Osteoblast (primary cell): ENCODE data around the gene SLC25A11. TPM values are rescaled to one million over a fixed set of nuclear protein-coding genes. Genes with fewer than 3 reads are reported as not detected.
A peak's percentile ranks its signal among the peaks of the same experiment; 100 is the strongest.
"Not testable (repeated sequence)": the region's sequence is repeated elsewhere in the genome, so short reads cannot be mapped to it uniquely, and the experiment has no call there.

Experiments used
- DNase-seq: peaks from one replicate; pipeline ENCODE4 v3.0.0; 2011; ENCODE audit warnings: low spot score, mixed read lengths; ENCODE audit not compliant: insufficient read length; ENCODE audit errors: missing footprints
- H2AFZ ChIP-seq: 2 replicates; pipeline ENCODE4 v1.6.0; 2011; ENCODE audit warnings: mild to moderate bottlenecking, low read length
- H3K27ac ChIP-seq: 2 replicates; pipeline ENCODE4 v1.5.1; 2011; ENCODE audit warnings: mild to moderate bottlenecking, low read depth, low read length, moderate library complexity
- H3K27me3 ChIP-seq: 2 replicates; pipeline ENCODE4 v1.6.0; 2012; ENCODE audit warnings: mild to moderate bottlenecking, control low read depth, inconsistent platforms, low read length, moderate library complexity; ENCODE audit not compliant: insufficient read depth
- H3K36me3 ChIP-seq: 2 replicates; pipeline ENCODE4 v1.5.1; 2011; ENCODE audit warnings: mild to moderate bottlenecking, low read length, control low read depth, moderate library complexity; ENCODE audit not compliant: insufficient read depth
- H3K4me1 ChIP-seq: 2 replicates; pipeline ENCODE4 v1.5.1; 2011; ENCODE audit warnings: mild to moderate bottlenecking, low read length, control low read depth, moderate library complexity; ENCODE audit not compliant: insufficient read depth
- H3K4me2 ChIP-seq: 2 replicates; pipeline ENCODE4 v1.6.0; 2011; ENCODE audit warnings: mild to moderate bottlenecking, low read length; ENCODE audit not compliant: insufficient read depth
- H3K4me3 ChIP-seq: fragments of 200-600 bp; sonication (generic); 3 replicates; pipeline ENCODE4 v1.5.1; 2012; ENCODE audit warnings: mild to moderate bottlenecking, low read length, inconsistent platforms; ENCODE audit not compliant: insufficient read depth
- H3K79me2 ChIP-seq: 2 replicates; pipeline ENCODE4 v1.6.0; 2012; ENCODE audit warnings: mild to moderate bottlenecking, low read length, control low read depth, inconsistent platforms; ENCODE audit not compliant: insufficient read depth
- H3K9me3 ChIP-seq: 2 replicates; pipeline ENCODE4 v1.5.1; 2011; ENCODE audit warnings: low read depth, low read length, control low read depth
- H4K20me1 ChIP-seq: 2 replicates; pipeline ENCODE4 v1.6.0; 2012; ENCODE audit warnings: mild to moderate bottlenecking, low read length, control low read depth; ENCODE audit not compliant: insufficient read depth
- CTCF ChIP-seq: IDR thresholded peaks from 2 replicates; pipeline ENCODE4 v1.5.1; 2011; ENCODE audit warnings: mild to moderate bottlenecking, low read depth, low read length, moderate library complexity; ENCODE audit errors: extremely low read depth
- total RNA-seq: library from RNA; depleted of rRNA; stranded (reverse); fragments of >200 nt; gene quantifications from 2 replicates; pipeline ENCODE4 v1.2.3, GENCODE V29; 2012

Gene SLC25A11
- total RNA-seq, 1 donor: 47.4 TPM

DNA sequence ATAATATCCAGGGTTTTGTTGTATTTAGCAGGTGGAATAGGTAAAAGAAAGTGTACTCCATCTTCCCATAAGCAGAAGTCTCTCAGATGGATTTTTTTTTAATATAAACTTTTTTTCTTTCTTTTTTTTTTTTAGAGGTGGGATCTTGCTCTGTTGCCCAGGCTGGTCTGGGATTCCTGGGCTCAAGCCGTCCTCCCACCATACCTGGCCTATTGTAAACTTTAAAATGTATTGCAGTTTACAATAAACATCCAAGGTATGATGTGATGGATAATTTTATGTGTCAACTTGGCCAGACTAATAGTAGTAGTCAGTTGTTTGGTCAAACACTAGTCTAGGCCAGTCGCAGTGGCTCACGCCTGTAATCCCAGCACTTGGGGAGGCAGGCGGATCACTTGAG lies 18.5 kb downstream of the SLC25A11 start:
- Histone ChIP-seq H3K27ac (no peak overlapping the region), H4K20me1 (no peaks in the 10 kb centered on the region), H3K36me3 (no peaks in the 10 kb centered on the region), H3K79me2 (no peaks in the 10 kb centered on the region), H3K4me3 (no peak overlapping the region), H3K4me1 (peaks cover 13% of the 10 kb centered on the region), H3K27me3 (no peaks in the 10 kb centered on the region), H3K9me3 (no peaks in the 10 kb centered on the region), H3K4me2 (no peak overlapping the region), H2AFZ (no peak overlapping the region)
- no peak for TF ChIP-seq CTCF
- DNase-seq: no peak

- no peak for TF ChIP-seq CTCF
- Histone ChIP-seq H3K4me1 (peaks cover 13% of the 10 kb centered on the region), H3K27me3 (no peaks in the 10 kb centered on the region), H3K4me3 (no peak overlapping the region), H2AFZ (no peak overlapping the region), H4K20me1 (no peaks in the 10 kb centered on the region), H3K9me3 (no peaks in the 10 kb centered on the region), H3K27ac (peak overlapping the region; percentile 24), H3K36me3 (no peaks in the 10 kb centered on the region), H3K4me2 (peak overlapping the region; percentile 40), H3K79me2 (no peaks in the 10 kb centered on the region)
- DNase-seq: no peak
Observed at GRCh38 chr17:4920351-4921048, 19.3 kb downstream of the SLC25A11 start.

GRCh38 chr17:4919511-4920047 lies 20.3 kb downstream of the SLC25A11 start:
- TF ChIP-seq CTCF: no peak
- H4K20me1 ChIP-seq: no peaks in the 10 kb centered on the region
- H2AFZ ChIP-seq: no peak overlapping the region
- peaks cover 13% of the 10 kb centered on the region for H3K4me1 ChIP-seq
- peak overlapping the region; percentile 9 for H3K4me2 ChIP-seq
- DNase-seq: no peak
- no peaks in the 10 kb centered on the region for H3K79me2 ChIP-seq
- no peaks in the 10 kb centered on the region for H3K36me3 ChIP-seq
- H3K27me3 ChIP-seq: no peaks in the 10 kb centered on the region
- no peak overlapping the region for H3K4me3 ChIP-seq
- H3K27ac ChIP-seq: no peak overlapping the region
- no peaks in the 10 kb centered on the region for H3K9me3 ChIP-seq

- H3K4me3 ChIP-seq, H3K79me2 ChIP-seq, H3K4me1 ChIP-seq, DNase-seq, H3K27ac ChIP-seq, H3K9me3 ChIP-seq, H3K36me3 ChIP-seq, H2AFZ ChIP-seq, H3K27me3 ChIP-seq, H3K4me2 ChIP-seq, H4K20me1 ChIP-seq: not testable (repeated sequence)
Observed at GRCh38 chr17:4914551-4914950, 25.3 kb downstream of the SLC25A11 start.
